Measurements from ENCODE around the gene PCMT1.

PCMT1 gene

GRCh38 chr6:149856256-149856994, 106.9 kb downstream of the PCMT1 start:
- TF ChIP-seq CTCF (IDR thresholded peaks at IDR 0.05): no peak

- TF ChIP-seq CTCF (IDR thresholded peaks at IDR 0.05): no peak
Observed at GRCh38 chr6:149857541-149857940, 108.0 kb downstream of the PCMT1 start.

- no peak for TF ChIP-seq CTCF (IDR thresholded peaks at IDR 0.05)
Observed at GRCh38 chr6:149859368-149859767, 109.8 kb downstream of the PCMT1 start.

- TF ChIP-seq CTCF (IDR thresholded peaks at IDR 0.05): no peak
Observed at GRCh38 chr6:149859938-149860337, 110.4 kb downstream of the PCMT1 start.

GRCh38 chr6:149860513-149860833, 110.9 kb downstream of the PCMT1 start:
- no peak for TF ChIP-seq CTCF (IDR thresholded peaks at IDR 0.05)

Measured in LNCAP (cell line).